Fibroblast of skin of left biceps (primary cell): ENCODE measurements around the gene GRAMD2A.

Experiments used
- DNase-seq, 2 experiments: peaks; one replicate each; pipeline ENCODE4 v3.0.0-alpha.2; 2013; ENCODE audit warnings: low read depth in 2 of 2

GRAMD2A gene

GRCh38 chr15:72136170-72137051 is 61.2 kb downstream of the GRAMD2A start:
- DNase-seq, result no peak

- no peak for DNase-seq
These were observed 61.9 kb downstream of the GRAMD2A start for GRCh38 chr15:72135719-72136118.

GRCh38 chr15:72133211-72133610 is 64.4 kb downstream of the GRAMD2A start:
- no peak for DNase-seq

- no peak for DNase-seq
These were observed 65.7 kb downstream of the GRAMD2A start for GRCh38 chr15:72131922-72132321.

GRCh38 chr15:72130272-72130671 is 67.3 kb downstream of the GRAMD2A start:
- DNase-seq, result no peak

GRCh38 chr15:72128359-72128758 is 69.2 kb downstream of the GRAMD2A start:
- no peak for DNase-seq

GRCh38 chr15:72127724-72128322 is 69.8 kb downstream of the GRAMD2A start:
- no peak for DNase-seq

GRCh38 chr15:72124218-72124617 is 73.4 kb downstream of the GRAMD2A start:
- no peak for DNase-seq

- peak; percentile 95 to 96 for DNase-seq
These were observed 79.3 kb downstream of the GRAMD2A start, which contains the start of the genes MYO9A and SENP8 for GRCh38 chr15:72118017-72118978. TSS of gene MYO9A (minus strand) at chr15:72118150. CDS start at chr15:72046563, 71,587 bp downstream. TSS of gene SENP8 (plus strand) at chr15:72118403. CDS start at chr15:72139624, 21,221 bp downstream.

GRCh38 chr15:72117486-72118016 is 80.0 kb downstream of the GRAMD2A start:
- DNase-seq, result peak; percentile 33 to 45

GRCh38 chr15:72116731-72117485 is 80.7 kb downstream of the GRAMD2A start:
- DNase-seq, result no peak

GRCh38 chr15:72113347-72114031 is 84.1 kb downstream of the GRAMD2A start:
- DNase-seq, result no peak

GRCh38 chr15:72112805-72113204 is 84.8 kb downstream of the GRAMD2A start:
- DNase-seq, result no peak

GRCh38 chr15:72112116-72112515 is 85.5 kb downstream of the GRAMD2A start:
- DNase-seq, result no peak

GRCh38 chr15:72110355-72110754 is 87.2 kb downstream of the GRAMD2A start:
- no peak for DNase-seq
